Mesodermal cell (in vitro differentiated cells): Measurements from ENCODE around the gene XIRP1.

ENCODE experiments used
- H3K27ac ChIP-seq: 2 replicates; pipeline ENCODE4 v1.7.0; 2013; ENCODE audit warnings: mild to moderate bottlenecking, low read depth, low read length, moderate library complexity; ENCODE audit not compliant: severe bottlenecking
- H3K36me3 ChIP-seq: 2 replicates; pipeline ENCODE4 v1.7.1; 2013; ENCODE audit warnings: mild to moderate bottlenecking, low read length, moderate library complexity; ENCODE audit not compliant: control insufficient read depth, insufficient read depth
- H3K4me1 ChIP-seq: one replicate; pipeline ENCODE4 v1.7.1; 2013; ENCODE audit warnings: mild to moderate bottlenecking, low read length; ENCODE audit not compliant: insufficient read depth, control insufficient read depth, poor library complexity, severe bottlenecking
- H3K4me3 ChIP-seq: 2 replicates; pipeline ENCODE4 v1.7.0; 2013; ENCODE audit warnings: low read length, control low read depth, mild to moderate bottlenecking; ENCODE audit not compliant: insufficient read depth, poor library complexity, severe bottlenecking; ENCODE audit errors: extremely low read depth
- H3K9me3 ChIP-seq: 2 replicates; pipeline ENCODE4 v1.7.1; 2013; ENCODE audit warnings: mild to moderate bottlenecking, low read length, moderate library complexity; ENCODE audit not compliant: control insufficient read depth
- WGBS, 2 experiments: methylation state at CpG; one replicate each; pipeline ENCODE4 v1.1.5; 2013; ENCODE audit warnings: missing lambda C conversion rate in 2 of 2; ENCODE audit not compliant: insufficient coverage in 2 of 2; 5-methylcytosine and 5-hydroxymethylcytosine counted together

XIRP1 gene

DNA sequence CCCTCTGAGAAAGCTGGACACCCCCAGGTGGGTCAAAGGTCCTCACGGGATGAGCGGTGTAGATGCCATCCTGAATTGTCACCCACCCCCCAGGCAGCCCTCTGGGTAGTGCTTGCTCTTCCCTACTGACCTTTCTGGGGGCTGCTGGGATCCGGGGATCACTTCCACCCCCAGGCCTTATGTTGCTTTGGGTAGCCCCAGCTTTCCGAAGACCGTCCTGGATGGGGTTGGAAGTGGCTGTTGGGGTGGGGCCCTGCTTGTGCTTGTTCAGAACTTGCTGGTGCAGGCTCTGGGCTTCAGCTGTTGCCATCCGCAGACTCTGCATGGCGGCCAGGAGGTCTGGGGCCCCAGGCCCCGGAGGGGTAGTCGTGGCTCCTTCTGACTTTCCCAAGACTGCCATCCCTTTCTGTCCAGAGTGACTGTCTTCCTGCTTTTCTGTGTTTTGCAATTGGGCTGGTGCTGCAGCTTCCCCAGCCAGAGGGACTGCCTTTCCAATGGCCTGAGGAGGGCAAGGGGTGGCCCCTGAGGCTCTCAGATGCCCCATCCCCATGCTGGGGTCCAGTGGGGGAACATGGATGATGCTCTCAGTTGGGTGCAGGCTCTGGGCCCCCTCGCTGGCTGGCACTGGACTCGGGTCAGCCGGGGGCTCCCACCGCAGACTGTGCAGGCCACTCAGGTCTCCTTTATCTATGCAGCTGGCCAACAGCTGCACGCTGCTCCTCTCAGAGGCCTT, 6.3 kb downstream of the XIRP1 start:
- Histone ChIP-seq H3K4me1 (peaks cover 9% of the 10 kb centered on the region), H3K9me3 (no peaks in the 10 kb centered on the region), H3K4me3 (no peak overlapping the region), H3K27ac (no peak overlapping the region), H3K36me3 (no peaks in the 10 kb centered on the region)
- 92 to 96% methylated on average over 13 to 14 of the region's 14 CpGs for WGBS, 2 experiments

DNA sequence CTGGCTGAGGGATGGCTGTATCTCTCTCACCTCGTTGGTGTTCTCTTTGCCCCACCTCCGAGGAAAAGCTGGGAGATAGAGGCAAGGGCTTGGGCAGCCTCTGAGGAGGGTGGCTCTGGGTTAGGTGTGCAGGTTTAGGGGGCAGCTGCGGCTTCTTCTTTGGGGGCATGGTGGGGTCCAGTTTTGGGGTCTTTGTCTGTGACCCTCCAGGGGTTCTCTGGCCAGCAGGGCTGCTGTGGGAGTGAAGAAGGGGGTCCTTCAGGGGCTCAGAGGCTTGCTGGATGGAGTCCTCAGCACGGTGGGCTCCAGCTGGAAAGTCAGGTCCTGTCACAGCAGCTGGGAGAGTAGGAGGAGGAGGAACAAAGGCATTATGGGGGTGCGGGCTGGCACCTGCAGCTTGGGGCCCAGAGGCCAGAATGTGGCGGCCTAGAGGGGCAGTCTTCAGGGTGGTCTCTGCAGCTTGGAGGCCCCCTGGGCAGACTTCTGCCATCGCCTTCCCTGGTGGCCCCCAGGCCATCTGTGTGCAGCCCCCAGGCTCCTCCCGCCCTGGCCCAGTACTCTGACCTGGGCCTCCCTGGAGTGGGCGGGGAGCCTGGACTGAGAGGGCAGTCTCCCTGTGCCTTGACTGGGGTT, 7.0 kb downstream of the XIRP1 start:
- Histone ChIP-seq H3K27ac (no peak overlapping the region), H3K4me1 (peaks cover 3% of the 10 kb centered on the region), H3K9me3 (no peaks in the 10 kb centered on the region), H3K36me3 (no peaks in the 10 kb centered on the region), H3K4me3 (no peak overlapping the region)
- WGBS, 2 experiments: 79 to 94% methylated on average over 3 to 7 of the region's 9 CpGs

DNA sequence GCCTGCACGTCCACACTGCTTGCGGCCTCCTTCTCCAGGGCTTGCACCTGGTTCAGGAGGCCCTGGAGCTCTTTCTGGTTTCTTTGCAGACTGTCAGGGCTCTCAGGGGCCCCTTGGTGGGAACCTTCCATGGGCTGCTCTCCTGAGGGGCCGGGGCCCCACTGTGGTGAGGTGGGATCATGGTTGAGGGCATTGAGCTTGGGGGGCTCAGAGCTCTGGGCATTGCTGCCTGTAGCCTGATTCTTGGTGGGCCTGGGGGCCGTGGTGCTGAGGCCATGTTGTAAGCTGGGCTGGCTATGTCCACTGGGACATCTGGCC, 7.5 kb downstream of the XIRP1 start:
- Histone ChIP-seq H3K27ac (no peak overlapping the region), H3K4me3 (no peak overlapping the region), H3K9me3 (no peaks in the 10 kb centered on the region), H3K36me3 (no peaks in the 10 kb centered on the region), H3K4me1 (peaks cover 6% of the 10 kb centered on the region)
- 93 to 95% methylated on average over 2 to 4 of the region's 4 CpGs for WGBS, 2 experiments

DNA sequence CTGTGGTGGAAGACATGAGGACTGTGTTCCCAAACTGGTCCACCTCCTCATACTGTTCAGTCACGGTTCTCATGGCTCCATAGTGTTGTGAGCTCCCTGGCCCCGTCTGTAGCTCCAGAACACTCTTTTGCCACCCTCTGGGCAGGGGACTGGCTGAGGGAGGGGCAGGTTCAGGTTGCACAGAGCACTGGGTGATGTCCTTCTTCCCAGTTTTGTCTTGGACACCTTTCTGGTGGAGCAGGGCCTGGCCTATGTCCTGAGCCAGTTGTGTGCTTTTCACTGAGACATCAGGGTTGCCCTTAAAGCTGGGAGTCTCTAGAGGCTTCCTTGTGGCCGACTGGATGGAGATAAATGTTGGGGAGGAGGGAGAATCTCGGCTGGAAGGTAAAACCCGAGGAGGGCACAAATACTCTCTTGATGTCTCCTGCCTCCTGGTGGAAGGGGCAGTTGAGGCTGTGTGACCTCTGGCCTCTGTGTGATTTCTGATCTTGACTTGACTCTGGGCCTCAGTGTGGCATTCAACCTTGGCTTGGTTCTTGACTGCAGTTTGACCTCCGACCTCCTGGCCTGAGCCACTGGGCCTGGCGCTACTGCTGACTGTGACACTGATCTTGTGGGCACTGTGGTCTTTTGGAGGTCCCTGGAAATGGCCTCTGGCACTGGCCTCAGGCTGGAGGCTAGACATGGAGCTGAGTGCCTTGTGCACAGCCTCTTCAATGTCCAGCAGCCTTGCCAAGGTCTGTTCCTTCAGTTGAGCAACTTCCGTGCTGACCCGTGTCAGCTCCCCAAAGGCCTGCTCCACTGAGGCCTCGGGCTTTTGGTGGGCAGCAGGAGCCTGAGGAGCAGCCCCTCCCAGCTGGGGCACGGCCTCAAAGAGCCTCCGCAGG, 8.1 kb downstream of the XIRP1 start:
- Histone ChIP-seq H3K9me3 (no peaks in the 10 kb centered on the region), H3K27ac (no peak overlapping the region), H3K36me3 (no peaks in the 10 kb centered on the region), H3K4me3 (no peak overlapping the region), H3K4me1 (peaks cover 12% of the 10 kb centered on the region)
- 88 to 92% methylated on average over 11 to 12 of the region's 12 CpGs for WGBS, 2 experiments

DNA sequence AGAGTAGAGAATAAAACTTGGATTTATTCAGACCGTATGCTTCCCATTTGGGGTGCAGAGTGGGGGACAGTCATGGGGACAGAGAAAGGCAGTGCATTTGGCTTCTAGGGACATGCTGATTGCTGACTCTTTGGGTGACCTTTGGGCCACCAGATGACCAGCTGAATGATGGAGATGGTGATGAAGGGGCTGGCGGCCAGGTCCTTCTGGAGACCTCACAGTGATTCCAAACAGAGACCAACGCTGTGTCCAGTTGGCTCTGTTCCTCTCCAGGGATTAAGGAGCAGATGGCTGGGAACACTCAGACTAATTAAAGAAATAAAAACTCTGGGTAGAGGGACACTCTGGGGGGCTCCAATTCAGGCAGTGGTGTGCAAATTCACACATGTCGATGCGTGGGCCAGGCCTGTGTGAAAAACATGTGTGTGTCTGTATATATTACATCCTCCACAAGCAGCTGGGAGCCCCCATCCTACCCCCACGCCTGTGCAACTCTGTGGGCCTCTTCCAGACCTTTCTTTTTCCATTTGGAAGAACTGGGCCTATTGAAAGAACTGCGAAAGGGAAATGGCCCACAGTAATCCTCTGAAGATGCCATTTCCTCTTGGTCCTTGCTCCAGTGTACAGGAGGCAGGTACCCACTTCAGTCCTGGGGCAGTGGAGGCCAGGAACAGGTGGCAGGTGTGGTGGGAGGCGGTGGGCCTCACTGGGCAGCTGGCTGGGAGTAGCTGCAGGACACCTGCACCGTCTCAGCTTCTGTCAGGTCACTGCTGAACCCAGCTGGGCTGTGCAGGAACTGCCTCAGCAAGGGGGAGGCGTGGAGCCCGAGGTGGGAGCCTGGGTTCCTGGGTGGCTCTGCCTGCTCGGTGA, 8.9 kb downstream of the XIRP1 start:
- Histone ChIP-seq H3K4me1 (peaks cover 21% of the 10 kb centered on the region), H3K36me3 (no peaks in the 10 kb centered on the region), H3K9me3 (no peaks in the 10 kb centered on the region), H3K27ac (no peak overlapping the region), H3K4me3 (no peak overlapping the region)
- WGBS, 2 experiments: 91 to 96% methylated on average over 8 of the region's 12 CpGs

DNA sequence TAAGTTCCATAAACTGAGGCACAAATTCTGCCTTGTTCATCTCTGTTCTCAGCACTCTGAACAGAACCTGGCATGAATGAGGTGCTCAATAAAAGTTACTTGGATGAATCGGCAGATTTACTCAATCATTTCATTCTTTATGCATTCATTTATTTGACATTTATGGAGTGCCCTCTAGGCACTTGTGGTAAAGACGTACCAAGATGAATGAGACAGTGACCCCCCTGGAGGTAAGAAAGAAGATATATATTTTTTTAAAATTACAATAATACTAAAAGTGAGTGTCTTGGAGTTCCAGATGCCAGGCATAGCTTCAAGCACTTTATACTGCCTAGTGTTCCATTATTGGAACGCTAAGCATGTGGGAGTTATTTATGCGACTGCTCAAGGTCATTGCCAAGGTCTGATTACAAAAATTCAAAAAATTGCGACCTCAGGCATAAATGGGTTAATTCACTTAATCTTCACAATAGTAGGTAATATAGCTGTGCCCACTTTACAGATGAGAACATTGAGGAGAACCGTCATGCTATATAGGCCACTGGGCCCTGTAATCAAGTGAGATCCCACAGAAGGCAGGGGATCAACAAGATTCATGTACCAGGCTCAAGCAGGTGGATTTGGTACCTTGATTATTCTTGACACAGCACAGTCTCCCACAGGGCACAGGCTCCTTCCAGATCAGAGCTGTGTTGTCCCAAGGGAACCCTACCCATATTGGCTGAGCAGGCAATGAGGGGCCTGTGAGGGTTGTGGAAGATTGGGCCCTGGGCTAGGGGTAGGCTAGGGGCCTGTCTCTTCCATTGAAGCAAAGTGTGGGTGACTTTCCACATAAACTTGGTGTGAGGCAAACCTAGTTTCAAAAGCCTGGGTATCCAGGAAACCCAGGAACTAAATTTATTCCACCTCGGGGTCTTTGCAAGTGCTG, 10.7 kb downstream of the XIRP1 start:
- H3K27ac ChIP-seq: no peak overlapping the region
- WGBS, 2 experiments: 92% methylated on average over 3 to 5 of the region's 7 CpGs
- no peaks in the 10 kb centered on the region for H3K36me3 ChIP-seq
- peaks cover 34% of the 10 kb centered on the region for H3K4me1 ChIP-seq
- H3K9me3 ChIP-seq: no peaks in the 10 kb centered on the region
- no peak overlapping the region for H3K4me3 ChIP-seq

DNA sequence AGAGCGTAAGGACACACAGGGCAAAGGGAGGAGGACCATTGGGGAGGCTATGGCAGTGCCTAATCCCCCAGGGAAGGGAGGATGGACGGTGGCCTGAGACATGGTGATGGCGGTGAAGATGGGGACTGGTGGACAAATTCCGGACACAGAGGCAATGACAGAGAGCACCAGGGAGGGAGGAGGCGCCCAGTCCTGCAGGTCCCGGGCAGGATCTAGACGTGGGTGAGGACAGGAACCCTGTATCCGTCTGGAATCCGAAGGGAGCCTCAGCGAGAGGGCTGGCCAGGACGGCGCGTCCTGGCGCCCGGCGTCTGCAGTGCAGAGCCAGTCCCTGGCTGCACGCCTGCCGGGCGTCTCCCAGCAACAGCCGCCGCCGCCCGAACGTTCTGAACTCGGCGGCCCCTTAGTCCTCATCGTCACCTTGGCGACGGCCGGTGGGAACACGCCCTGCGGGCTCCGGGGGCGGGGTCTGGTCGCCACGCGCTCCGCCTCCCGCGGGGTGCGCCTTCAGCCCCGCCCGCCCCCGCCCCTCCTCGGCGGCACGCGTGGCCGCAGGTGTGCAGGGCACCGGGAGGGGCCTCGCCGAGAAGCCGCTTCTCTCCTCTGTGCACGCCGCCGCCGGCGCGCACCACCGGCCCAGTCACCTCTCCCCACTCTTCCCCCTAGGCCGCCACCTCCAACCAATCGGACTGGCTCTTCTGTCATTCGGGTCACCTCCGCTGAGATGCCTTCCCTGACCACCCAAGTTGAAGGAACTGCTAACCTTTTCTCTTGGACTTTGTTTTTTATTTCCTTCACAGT, 11.6 kb downstream of the XIRP1 start:
- Histone ChIP-seq H3K9me3 (no peaks in the 10 kb centered on the region), H3K36me3 (no peaks in the 10 kb centered on the region), H3K4me1 (peaks cover 43% of the 10 kb centered on the region), H3K4me3 (peak overlapping the region; percentile 36), H3K27ac (peak overlapping the region; percentile 62)
- WGBS, 2 experiments: 3 to 4% methylated on average over 43 to 49 of the region's 64 CpGs

DNA sequence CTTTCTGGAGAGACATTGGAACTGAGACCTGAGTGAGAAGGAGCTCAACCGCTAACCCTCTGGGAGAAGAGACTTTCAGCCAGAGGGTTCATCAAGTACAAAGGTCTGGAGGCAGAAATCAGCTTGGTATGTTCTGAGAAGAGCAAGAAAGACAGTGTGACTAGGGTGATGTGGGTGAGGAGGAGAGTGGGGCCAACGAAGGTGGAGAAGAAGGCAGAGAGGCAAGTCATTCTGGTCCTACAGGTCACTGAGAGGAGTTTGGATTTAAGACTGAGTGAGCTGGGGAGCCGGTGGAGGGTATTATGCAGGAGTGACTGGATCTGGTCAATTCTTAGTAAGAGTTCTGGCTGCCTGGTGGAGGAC, 12.2 kb downstream of the XIRP1 start:
- H3K4me3 ChIP-seq: peak overlapping the region; percentile 36
- 60 to 69% methylated on average over 3 of the region's 3 CpGs for WGBS, 2 experiments
- H3K36me3 ChIP-seq: no peaks in the 10 kb centered on the region
- H3K9me3 ChIP-seq: no peaks in the 10 kb centered on the region
- H3K27ac ChIP-seq: peak overlapping the region; percentile 62
- H3K4me1 ChIP-seq: peaks cover 44% of the 10 kb centered on the region

DNA sequence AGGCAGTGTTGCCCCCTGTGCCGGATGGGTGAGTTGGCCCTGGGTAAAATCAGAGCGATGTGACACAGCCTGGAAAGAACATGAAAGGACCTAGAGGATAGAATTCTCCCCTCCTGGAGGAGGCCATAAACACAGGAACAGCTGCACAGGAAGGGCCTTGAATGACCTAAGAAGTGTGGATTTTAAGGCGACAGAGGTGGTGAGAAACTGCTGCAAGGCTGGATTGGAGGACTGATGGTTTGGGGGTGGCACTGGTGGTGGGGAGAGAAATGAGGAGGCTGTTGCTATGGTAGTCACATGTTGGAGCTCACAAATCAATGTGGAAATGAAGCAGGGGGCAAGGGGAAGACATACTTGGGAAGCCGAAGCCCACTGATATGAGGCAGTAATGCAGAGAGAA, 13.8 kb downstream of the XIRP1 start:
- WGBS, 2 experiments: 64 to 79% methylated on average over 3 to 4 of the region's 4 CpGs
- Histone ChIP-seq H3K36me3 (no peaks in the 10 kb centered on the region), H3K4me3 (peak overlapping the region; percentile 37), H3K27ac (peak overlapping the region; percentile 97), H3K4me1 (peaks cover 49% of the 10 kb centered on the region), H3K9me3 (no peaks in the 10 kb centered on the region)
